D721Med (cell line): Measurements from ENCODE around the gene SPIRE1.

Experiments
- DNase-seq: peaks from one replicate; pipeline ENCODE4 v3.0.0; 2011; ENCODE audit warnings: low spot score; ENCODE audit not compliant: insufficient read length
- FAIRE-seq: peaks from 2 replicates; lab custom pipeline; 2011; peaks lifted over from hg19 to GRCh38; lab: Jason Lieb, UNC
- CTCF ChIP-seq: IDR thresholded peaks from 2 replicates; pipeline ENCODE4 v1.5.1; 2012; ENCODE audit warnings: mild to moderate bottlenecking, control low read depth; ENCODE audit not compliant: insufficient read depth; ENCODE audit errors: missing control alignments

The SPIRE1 gene

GRCh38 chr18:12432881-12433280 is 225.0 kb downstream of the SPIRE1 start:
- TF ChIP-seq CTCF: no peak
- DNase-seq (no peak), FAIRE-seq (no peak)

- TF ChIP-seq CTCF: no peak
- no peak for FAIRE-seq
Measured at GRCh38 chr18:12432196-12432595, 225.7 kb downstream of the SPIRE1 start.

GRCh38 chr18:12431561-12431960 is 226.3 kb downstream of the SPIRE1 start:
- no peak for TF ChIP-seq CTCF
- FAIRE-seq (no peak), DNase-seq (no peak)

More at GRCh38 chr18:12432196-12432595, 225.7 kb downstream of the SPIRE1 start:
- no peak for DNase-seq

GRCh38 chr18:12430137-12430990 is 227.5 kb downstream of the SPIRE1 start:
- FAIRE-seq (no peak), DNase-seq (no peak)
- no peak for TF ChIP-seq CTCF

- no peak for DNase-seq
- TF ChIP-seq CTCF: no peak
- no peak for FAIRE-seq
Measured at GRCh38 chr18:12429556-12429955, 228.4 kb downstream of the SPIRE1 start.

GRCh38 chr18:12428923-12429322 is 229.0 kb downstream of the SPIRE1 start:
- DNase-seq (no peak), FAIRE-seq (no peak)
- no peak for TF ChIP-seq CTCF

- no peak for FAIRE-seq
- no peak for TF ChIP-seq CTCF
- no peak for DNase-seq
Measured at GRCh38 chr18:12426924-12427323, 231.0 kb downstream of the SPIRE1 start.
